H9 (cell line): ENCODE results near the gene VEZT. TPM values are rescaled to one million over a fixed set of nuclear protein-coding genes. Genes with fewer than 3 reads are reported as not detected.

Experiments used
- DNase-seq: peaks from one replicate; pipeline ENCODE4 v3.0.0-alpha.2; 2017
- H2AFZ ChIP-seq: one replicate; pipeline ENCODE4 v1.6.1; 2013; ENCODE audit warnings: mild to moderate bottlenecking, low read length, control low read depth, moderate library complexity
- H2AK5ac ChIP-seq: 2 replicates; pipeline ENCODE4 v1.6.1; 2013; ENCODE audit warnings: low read length, control low read depth, mixed read lengths; ENCODE audit not compliant: insufficient read length
- H2BK120ac ChIP-seq: one replicate; pipeline ENCODE4 v1.6.1; 2013; ENCODE audit warnings: low read depth, mild to moderate bottlenecking, low read length, control low read depth, inconsistent platforms; ENCODE audit not compliant: poor library complexity, severe bottlenecking
- H2BK12ac ChIP-seq: 2 replicates; pipeline ENCODE4 v1.6.1; 2013; ENCODE audit warnings: low read length, control low read depth, mixed read lengths, low read depth; ENCODE audit not compliant: insufficient read length
- H2BK15ac ChIP-seq: 2 replicates; pipeline ENCODE4 v1.6.1; 2013; ENCODE audit warnings: low read depth, low read length, control low read depth
- H2BK20ac ChIP-seq: one replicate; pipeline ENCODE4 v1.6.1; 2013; ENCODE audit warnings: low read depth, mild to moderate bottlenecking, low read length, control low read depth, inconsistent platforms; ENCODE audit not compliant: poor library complexity, severe bottlenecking
- H2BK5ac ChIP-seq: 2 replicates; pipeline ENCODE4 v1.6.1; 2013; ENCODE audit warnings: low read length, control low read depth, mixed read lengths; ENCODE audit not compliant: insufficient read length
- H3K14ac ChIP-seq: 2 replicates; pipeline ENCODE4 v1.6.1; 2013; ENCODE audit warnings: low read length, control low read depth; ENCODE audit not compliant: insufficient read depth
- H3K18ac ChIP-seq: 2 replicates; pipeline ENCODE4 v1.6.1; 2013; ENCODE audit warnings: low read depth, mild to moderate bottlenecking, mixed read lengths, low read length, control low read depth; ENCODE audit not compliant: insufficient read length
- H3K23ac ChIP-seq: 2 replicates; pipeline ENCODE4 v1.6.1; 2013; ENCODE audit warnings: low read length, control low read depth, mixed read lengths, low read depth; ENCODE audit not compliant: insufficient read length
- H3K23me2 ChIP-seq: 2 replicates; pipeline ENCODE4 v1.6.1; 2013; ENCODE audit warnings: low read depth, mild to moderate bottlenecking, mixed read lengths, low read length, control low read depth; ENCODE audit not compliant: insufficient read length, poor library complexity, severe bottlenecking
- H3K27ac ChIP-seq: 2 replicates; pipeline ENCODE4 v1.5.1; 2013; ENCODE audit warnings: low read length, control low read depth, mixed read lengths, low read depth; ENCODE audit not compliant: insufficient read length
- H3K27me3 ChIP-seq: 2 replicates; pipeline ENCODE4 v1.6.1; 2013; ENCODE audit warnings: low read length, control low read depth, inconsistent platforms; ENCODE audit not compliant: insufficient read depth
- H3K4ac ChIP-seq: 2 replicates; pipeline ENCODE4 v1.6.1; 2013; ENCODE audit warnings: low read depth, mild to moderate bottlenecking, control low read depth, inconsistent platforms, low read length, moderate library complexity
- H3K4me1 ChIP-seq: 2 replicates; pipeline ENCODE4 v1.6.1; 2013; ENCODE audit warnings: low read length, control low read depth, inconsistent platforms; ENCODE audit not compliant: insufficient read depth
- H3K4me2 ChIP-seq: 2 replicates; pipeline ENCODE4 v1.6.1; 2013; ENCODE audit warnings: low read length, control low read depth, mixed read lengths; ENCODE audit not compliant: insufficient read length, insufficient read depth
- H3K56ac ChIP-seq: 2 replicates; pipeline ENCODE4 v1.6.1; 2013; ENCODE audit warnings: low read depth, mild to moderate bottlenecking, mixed read lengths, low read length, control low read depth; ENCODE audit not compliant: insufficient read length
- H3K79me1 ChIP-seq: 2 replicates; pipeline ENCODE4 v1.6.1; 2013; ENCODE audit warnings: low read depth, mild to moderate bottlenecking, moderate library complexity, low read length, control low read depth, inconsistent platforms; ENCODE audit not compliant: insufficient read depth, poor library complexity, severe bottlenecking
- H3K79me2 ChIP-seq: 2 replicates; pipeline ENCODE4 v1.6.1; 2013; ENCODE audit warnings: low read length, control low read depth, inconsistent platforms; ENCODE audit not compliant: insufficient read depth
- H3K9ac ChIP-seq: 2 replicates; pipeline ENCODE4 v1.6.1; 2013; ENCODE audit warnings: low read length, control low read depth, mixed read lengths; ENCODE audit not compliant: insufficient read length; ENCODE audit errors: extremely low read depth
- H3K9me3 ChIP-seq: one replicate; pipeline ENCODE4 v1.6.1; 2013; ENCODE audit warnings: low read depth, low read length, inconsistent platforms; ENCODE audit not compliant: control insufficient read depth
- H3T11ph ChIP-seq: one replicate; pipeline ENCODE4 v1.6.1; 2013; ENCODE audit warnings: mild to moderate bottlenecking, low read length, control low read depth, inconsistent platforms
- H4K20me1 ChIP-seq: one replicate; pipeline ENCODE4 v1.6.1; 2013; ENCODE audit not compliant: control insufficient read depth, insufficient read length, insufficient read depth
- H4K5ac ChIP-seq: 2 replicates; pipeline ENCODE4 v1.6.1; 2013; ENCODE audit warnings: low read depth, mild to moderate bottlenecking, mixed read lengths, low read length, control low read depth; ENCODE audit not compliant: insufficient read length
- H4K8ac ChIP-seq: replicated peaks from 2 replicates; pipeline ENCODE4 v1.6.1; 2013; ENCODE audit warnings: low read length, control low read depth, mixed read lengths, low read depth; ENCODE audit not compliant: insufficient read length
- H4K91ac ChIP-seq: 2 replicates; pipeline ENCODE4 v1.6.1; 2013; ENCODE audit warnings: low read depth, mild to moderate bottlenecking, moderate library complexity, mixed read lengths, low read length, control low read depth; ENCODE audit not compliant: insufficient read length
- H3K27ac Mint-ChIP-seq, 3 experiments: 2 replicates in 2 of 3; 3 replicates in 1 of 3; pipeline ENCODE4 v1.8.0; 2020 to 2021; ENCODE audit warnings: mixed read lengths in 3 of 3, mild to moderate bottlenecking in 1 of 3, moderate library complexity in 1 of 3
- H3K27me3 Mint-ChIP-seq: 2 replicates; pipeline ENCODE4 v1.8.0; 2021; ENCODE audit warnings: low read depth, mild to moderate bottlenecking, moderate library complexity, mixed read lengths
- H3K36me3 Mint-ChIP-seq, 3 experiments: 2 replicates in 2 of 3; 3 replicates in 1 of 3; pipeline ENCODE4 v1.8.0; 2020 to 2021; ENCODE audit warnings: low read depth in 3 of 3, mixed read lengths in 3 of 3; ENCODE audit not compliant: insufficient read depth in 1 of 3
- H3K4me1 Mint-ChIP-seq, 2 experiments: 2 replicates each; pipeline ENCODE4 v1.8.0; 2020; ENCODE audit warnings: mixed read lengths in 2 of 2
- H3K4me3 Mint-ChIP-seq, 2 experiments: 2 replicates in 1 of 2; 3 replicates in 1 of 2; pipeline ENCODE4 v1.8.0; 2020 to 2021; ENCODE audit warnings: mild to moderate bottlenecking in 2 of 2, mixed read lengths in 2 of 2, moderate library complexity in 1 of 2
- H3K9me3 Mint-ChIP-seq, 2 experiments: 2 replicates in 1 of 2; 3 replicates in 1 of 2; pipeline ENCODE4 v1.8.0; 2020; ENCODE audit warnings: mild to moderate bottlenecking in 2 of 2, mixed read lengths in 2 of 2, moderate library complexity in 1 of 2
- CTCF ChIP-seq: fragments of 200-600 bp; sonication (generic); conservative IDR thresholded peaks from 3 replicates; pipeline ENCODE4 v1.8.0; 2021; ENCODE audit warnings: antibody characterized with exemption, mild to moderate bottlenecking
- WGBS: extraction: QIAGEN DNeasy Blood & Tissue Kit; methylation state at CpG from one replicate; pipeline ENCODE4 v1.1.7; 2013; ENCODE audit warnings: missing lambda C conversion rate, low lambda C conversion rate, mixed read lengths; ENCODE audit not compliant: insufficient read length; ENCODE audit errors: extremely low coverage; 5-methylcytosine and 5-hydroxymethylcytosine counted together
- total RNA-seq: library from RNA; stranded (reverse); gene quantifications from 2 replicates; pipeline ENCODE4 v1.2.1, GENCODE V29; 2021

VEZT gene
- total RNA-seq, 1 experiment from 2014 or later = 69.8 TPM

GRCh38 chr12:95214466-95214865, 3.1 kb upstream of the VEZT start:
- Histone ChIP-seq H3K27ac (no peak overlapping the region), H2BK5ac (no peak overlapping the region), H4K5ac (no peak overlapping the region), H2BK20ac (no peak overlapping the region), H3K23ac (no peak overlapping the region), H2AFZ (no peak overlapping the region), H3K4me1 (no peaks in the 10 kb centered on the region; the same call in 1 of the 2 replicates), H4K91ac (no peak overlapping the region), H3K4ac (no peak overlapping the region), H3K27me3 (no peaks in the 10 kb centered on the region), H3K79me1 (peaks cover 3% of the 10 kb centered on the region), H3K9ac (no peak overlapping the region), H3K23me2 (peaks cover 9% of the 10 kb centered on the region), H3K18ac (no peak overlapping the region), H2BK12ac (no peak overlapping the region), H2BK15ac (no peak overlapping the region), H3K79me2 (peaks cover 20% of the 10 kb centered on the region; the same call in 1 of the 2 replicates), H3K14ac (no peak overlapping the region), H3K9me3 (no peaks in the 10 kb centered on the region), H2AK5ac (no peak overlapping the region), H4K20me1 (no peaks in the 10 kb centered on the region), H4K8ac (no peak overlapping the region), H3T11ph (no peak overlapping the region), H2BK120ac (no peak overlapping the region), H3K4me2 (no peak overlapping the region), H3K56ac (no peak overlapping the region)
- Mint-ChIP-seq H3K4me3 (peak overlapping the region in 1 of 2 experiments; percentile 58; a peak in 2 of 5 replicates), H3K9me3 (no peaks in the 10 kb centered on the region), H3K27ac (no peak overlapping the region), H3K4me1 (peaks cover 47 to 48% of the 10 kb centered on the region in 2 experiments), H3K27me3 (no peaks in the 10 kb centered on the region), H3K36me3 (peaks cover 3 to 18% (median 5%) of the 10 kb centered on the region in 3 experiments; a peak in 6 of 7 replicates)
- no CpG with 5 or more reads among the region's 3 CpGs for WGBS
- DNase-seq = no peak
- no peak for TF ChIP-seq CTCF
